Measurements from ENCODE around the gene LRBA. TPM values are rescaled to one million over a fixed set of nuclear protein-coding genes. Genes with fewer than 3 reads are reported as not detected.

The LRBA gene
- total and polyA plus RNA-seq, 2 donors: 18.4 to 38.6 TPM

- Histone ChIP-seq H3K4me3 (ENCODE audit: low read length in 2 of 2) (no peak overlapping the region), H3K9me3 (ENCODE audit: control insufficient read depth in 2 of 2, insufficient read depth in 1 of 2, low read length in 1 of 2) (no peaks in the 10 kb centered on the region), H3K4me1 (ENCODE audit: control insufficient read depth in 2 of 2, insufficient read depth in 2 of 2, low read length in 2 of 2) (no peaks in the 10 kb centered on the region), H3K27ac (ENCODE audit: low read depth in 1 of 2, low read length in 1 of 2) (no peak overlapping the region), H3K27me3 (ENCODE audit: control insufficient read depth in 2 of 2, insufficient read depth in 1 of 2, low read length in 1 of 2) (no peaks in the 10 kb centered on the region), H3K36me3 (ENCODE audit: control insufficient read depth in 2 of 2, insufficient read depth in 2 of 2, low read length in 1 of 2) (peaks cover 2 to 3% of the 10 kb centered on the region in 2 donors)
- no peak for DNase-seq (ENCODE audit: low read depth in 6 of 9, low spot score in 9 of 9)
- WGBS: 100% methylated on average over 1 of the region's 1 CpG
Observed at GRCh38 chr4:150817017-150817416, 198.1 kb downstream of the LRBA start.

GRCh38 chr4:150816491-150816890, 198.6 kb downstream of the LRBA start:
- H3K27me3 ChIP-seq (ENCODE audit: control insufficient read depth in 2 of 2, insufficient read depth in 1 of 2, low read length in 1 of 2): no peaks in the 10 kb centered on the region

GRCh38 chr4:150814873-150815272, 200.2 kb downstream of the LRBA start:
- Histone ChIP-seq H3K36me3 (ENCODE audit: control insufficient read depth in 2 of 2, insufficient read depth in 2 of 2, low read length in 1 of 2) (peaks cover 2 to 3% of the 10 kb centered on the region in 2 donors), H3K27me3 (ENCODE audit: control insufficient read depth in 2 of 2, insufficient read depth in 1 of 2, low read length in 1 of 2) (no peaks in the 10 kb centered on the region), H3K4me1 (ENCODE audit: control insufficient read depth in 2 of 2, insufficient read depth in 2 of 2, low read length in 2 of 2) (no peaks in the 10 kb centered on the region), H3K4me3 (ENCODE audit: low read length in 2 of 2) (no peak overlapping the region), H3K9me3 (ENCODE audit: control insufficient read depth in 2 of 2, insufficient read depth in 1 of 2, low read length in 1 of 2) (no peaks in the 10 kb centered on the region), H3K27ac (ENCODE audit: low read depth in 1 of 2, low read length in 1 of 2) (no peak overlapping the region)
- no peak for DNase-seq (ENCODE audit: low read depth in 6 of 9, low spot score in 9 of 9)
- WGBS: 100% methylated on average over 1 of the region's 1 CpG

More at GRCh38 chr4:150816491-150816890, 198.6 kb downstream of the LRBA start:
- no peak overlapping the region for H3K4me3 ChIP-seq (ENCODE audit: low read length in 2 of 2)
- DNase-seq (ENCODE audit: low read depth in 6 of 9, low spot score in 9 of 9): no peak
- H3K4me1 ChIP-seq (ENCODE audit: control insufficient read depth in 2 of 2, insufficient read depth in 2 of 2, low read length in 2 of 2): no peaks in the 10 kb centered on the region
- no peak overlapping the region for H3K27ac ChIP-seq (ENCODE audit: low read depth in 1 of 2, low read length in 1 of 2)
- no peaks in the 10 kb centered on the region for H3K9me3 ChIP-seq (ENCODE audit: control insufficient read depth in 2 of 2, insufficient read depth in 1 of 2, low read length in 1 of 2)
- H3K36me3 ChIP-seq (ENCODE audit: control insufficient read depth in 2 of 2, insufficient read depth in 2 of 2, low read length in 1 of 2): peaks cover 2 to 3% of the 10 kb centered on the region in 2 donors

GRCh38 chr4:150805183-150806025, 209.7 kb downstream of the LRBA start:
- Histone ChIP-seq H3K27me3 (ENCODE audit: control insufficient read depth in 2 of 2, insufficient read depth in 1 of 2, low read length in 1 of 2) (no peaks in the 10 kb centered on the region), H3K36me3 (ENCODE audit: control insufficient read depth in 2 of 2, insufficient read depth in 2 of 2, low read length in 1 of 2) (peaks cover 0 to 4% of the 10 kb centered on the region in 2 donors), H3K4me3 (ENCODE audit: low read length in 2 of 2) (no peak overlapping the region), H3K9me3 (ENCODE audit: control insufficient read depth in 2 of 2, insufficient read depth in 1 of 2, low read length in 1 of 2) (no peaks in the 10 kb centered on the region), H3K4me1 (ENCODE audit: control insufficient read depth in 2 of 2, insufficient read depth in 2 of 2, low read length in 2 of 2) (no peaks in the 10 kb centered on the region), H3K27ac (ENCODE audit: low read depth in 1 of 2, low read length in 1 of 2) (no peak overlapping the region)
- no peak for DNase-seq (ENCODE audit: low read depth in 6 of 9, low spot score in 9 of 9)
- 97% methylated on average over 3 of the region's 3 CpGs for WGBS

- no peaks in the 10 kb centered on the region for H3K9me3 ChIP-seq (ENCODE audit: control insufficient read depth in 2 of 2, insufficient read depth in 1 of 2, low read length in 1 of 2)
- H3K4me1 ChIP-seq (ENCODE audit: control insufficient read depth in 2 of 2, insufficient read depth in 2 of 2, low read length in 2 of 2): no peaks in the 10 kb centered on the region
- peaks cover 0 to 6% of the 10 kb centered on the region in 2 donors for H3K36me3 ChIP-seq (ENCODE audit: control insufficient read depth in 2 of 2, insufficient read depth in 2 of 2, low read length in 1 of 2)
- no peak overlapping the region for H3K4me3 ChIP-seq (ENCODE audit: low read length in 2 of 2)
- no peaks in the 10 kb centered on the region for H3K27me3 ChIP-seq (ENCODE audit: control insufficient read depth in 2 of 2, insufficient read depth in 1 of 2, low read length in 1 of 2)
- 98% methylated on average over 4 of the region's 4 CpGs for WGBS
- no peak overlapping the region for H3K27ac ChIP-seq (ENCODE audit: low read depth in 1 of 2, low read length in 1 of 2)
- no peak for DNase-seq (ENCODE audit: low read depth in 6 of 9, low spot score in 9 of 9)
Observed at GRCh38 chr4:150801833-150802232, 213.3 kb downstream of the LRBA start.

- Histone ChIP-seq H3K4me3 (ENCODE audit: low read length in 2 of 2) (no peak overlapping the region), H3K27me3 (ENCODE audit: control insufficient read depth in 2 of 2, insufficient read depth in 1 of 2, low read length in 1 of 2) (no peaks in the 10 kb centered on the region), H3K36me3 (ENCODE audit: control insufficient read depth in 2 of 2, insufficient read depth in 2 of 2, low read length in 1 of 2) (peaks cover 0 to 6% of the 10 kb centered on the region in 2 donors), H3K9me3 (ENCODE audit: control insufficient read depth in 2 of 2, insufficient read depth in 1 of 2, low read length in 1 of 2) (no peaks in the 10 kb centered on the region), H3K4me1 (ENCODE audit: control insufficient read depth in 2 of 2, insufficient read depth in 2 of 2, low read length in 2 of 2) (no peaks in the 10 kb centered on the region), H3K27ac (ENCODE audit: low read depth in 1 of 2, low read length in 1 of 2) (no peak overlapping the region)
- no peak for DNase-seq (ENCODE audit: low read depth in 6 of 9, low spot score in 9 of 9)
- whole genome bisulfite sequencing: 96% methylated on average over 2 of the region's 2 CpGs
Observed at GRCh38 chr4:150799207-150799606, 215.9 kb downstream of the LRBA start.

GRCh38 chr4:150794706-150795105, 220.4 kb downstream of the LRBA start:
- DNase-seq (ENCODE audit: low read depth in 6 of 9, low spot score in 9 of 9): no peak
- Histone ChIP-seq H3K4me1 (ENCODE audit: control insufficient read depth in 2 of 2, insufficient read depth in 2 of 2, low read length in 2 of 2) (no peaks in the 10 kb centered on the region), H3K4me3 (ENCODE audit: low read length in 2 of 2) (no peak overlapping the region), H3K36me3 (ENCODE audit: control insufficient read depth in 2 of 2, insufficient read depth in 2 of 2, low read length in 1 of 2) (peaks cover 0 to 2% of the 10 kb centered on the region in 2 donors), H3K27ac (ENCODE audit: low read depth in 1 of 2, low read length in 1 of 2) (no peak overlapping the region), H3K27me3 (ENCODE audit: control insufficient read depth in 2 of 2, insufficient read depth in 1 of 2, low read length in 1 of 2) (no peaks in the 10 kb centered on the region), H3K9me3 (ENCODE audit: control insufficient read depth in 2 of 2, insufficient read depth in 1 of 2, low read length in 1 of 2) (no peaks in the 10 kb centered on the region)
- 98% methylated on average over 2 of the region's 2 CpGs for WGBS

- Histone ChIP-seq H3K27me3 (ENCODE audit: control insufficient read depth in 2 of 2, insufficient read depth in 1 of 2, low read length in 1 of 2) (no peaks in the 10 kb centered on the region), H3K27ac (ENCODE audit: low read depth in 1 of 2, low read length in 1 of 2) (no peak overlapping the region), H3K4me1 (ENCODE audit: control insufficient read depth in 2 of 2, insufficient read depth in 2 of 2, low read length in 2 of 2) (no peaks in the 10 kb centered on the region), H3K36me3 (ENCODE audit: control insufficient read depth in 2 of 2, insufficient read depth in 2 of 2, low read length in 1 of 2) (no peaks in the 10 kb centered on the region), H3K9me3 (ENCODE audit: control insufficient read depth in 2 of 2, insufficient read depth in 1 of 2, low read length in 1 of 2) (no peaks in the 10 kb centered on the region), H3K4me3 (ENCODE audit: low read length in 2 of 2) (no peak overlapping the region)
- no peak for DNase-seq (ENCODE audit: low read depth in 6 of 9, low spot score in 9 of 9)
Observed at GRCh38 chr4:150789864-150790263, 225.2 kb downstream of the LRBA start.

- no peaks in the 10 kb centered on the region for H3K9me3 ChIP-seq (ENCODE audit: control insufficient read depth in 2 of 2, insufficient read depth in 1 of 2, low read length in 1 of 2)
- no peaks in the 10 kb centered on the region for H3K4me1 ChIP-seq (ENCODE audit: control insufficient read depth in 2 of 2, insufficient read depth in 2 of 2, low read length in 2 of 2)
- H3K36me3 ChIP-seq (ENCODE audit: control insufficient read depth in 2 of 2, insufficient read depth in 2 of 2, low read length in 1 of 2): peaks cover 0 to 2% of the 10 kb centered on the region in 2 donors
- H3K27me3 ChIP-seq (ENCODE audit: control insufficient read depth in 2 of 2, insufficient read depth in 1 of 2, low read length in 1 of 2): no peaks in the 10 kb centered on the region
- WGBS: 93% methylated on average over 8 of the region's 8 CpGs
- H3K27ac ChIP-seq (ENCODE audit: low read depth in 1 of 2, low read length in 1 of 2): no peak overlapping the region
- DNase-seq (ENCODE audit: low read depth in 6 of 9, low spot score in 9 of 9): no peak
- H3K4me3 ChIP-seq (ENCODE audit: low read length in 2 of 2): no peak overlapping the region
Observed at GRCh38 chr4:150784939-150785338, 230.1 kb downstream of the LRBA start.
